UCSD-AML1 (cell line): ENCODE data around the gene NEGR1.
"Not testable (repeated sequence)": the region's sequence is repeated elsewhere in the genome, so short reads cannot be mapped to it uniquely, and the experiment has no call there.

ENCODE experiments used
- DNase-seq: peaks from one replicate; lab custom pipeline; 2025; ENCODE audit not compliant: unreplicated experiment; lab: John Stamatoyannopoulos, UW

The NEGR1 gene

GRCh38 chr1:71956613-71957285, 325.6 kb downstream of the NEGR1 start:
- DNase-seq, result no peak

GRCh38 chr1:71950579-71950978, 331.8 kb downstream of the NEGR1 start:
- no peak for DNase-seq

GRCh38 chr1:71949681-71950080, 332.7 kb downstream of the NEGR1 start:
- no peak for DNase-seq

DNA sequence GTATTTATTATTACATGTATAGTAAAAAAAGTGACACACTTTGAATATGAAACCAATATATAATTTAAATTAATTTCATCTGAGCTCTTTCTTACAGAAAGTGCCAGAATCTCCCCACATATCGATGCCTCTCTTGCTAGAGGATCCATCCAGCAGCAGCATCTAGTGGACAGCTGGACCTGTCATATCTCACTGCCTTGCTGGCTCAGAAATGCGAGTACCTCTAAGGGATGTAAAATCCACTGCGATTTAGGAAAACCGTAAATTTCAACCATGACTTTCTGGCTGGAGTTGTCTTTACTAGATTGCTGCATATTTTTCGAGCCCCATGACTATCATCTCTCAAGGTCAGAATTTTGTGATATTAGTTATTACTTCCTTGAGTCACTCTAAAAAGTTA, 333.8 kb downstream of the NEGR1 start:
- DNase-seq, result no peak

DNA sequence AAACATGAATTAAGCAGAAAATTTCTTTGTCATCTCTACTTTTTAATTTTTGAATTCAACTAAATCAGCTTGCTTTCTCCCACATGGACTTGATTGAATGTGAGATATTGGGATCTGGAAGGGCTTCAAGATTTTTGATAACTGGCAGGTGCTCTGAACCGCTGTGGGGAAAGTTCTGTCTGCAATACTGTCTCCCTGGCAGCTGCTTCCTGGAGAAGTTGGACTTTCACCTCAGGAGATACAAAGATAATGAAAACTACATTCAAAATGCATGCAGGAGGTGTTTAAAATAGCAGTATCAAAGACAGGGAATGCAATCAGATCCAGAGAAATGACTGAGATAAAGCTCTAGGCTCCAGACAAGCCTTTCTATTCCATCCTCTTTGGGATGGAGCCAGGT, 338.3 kb downstream of the NEGR1 start:
- no peak for DNase-seq

DNA sequence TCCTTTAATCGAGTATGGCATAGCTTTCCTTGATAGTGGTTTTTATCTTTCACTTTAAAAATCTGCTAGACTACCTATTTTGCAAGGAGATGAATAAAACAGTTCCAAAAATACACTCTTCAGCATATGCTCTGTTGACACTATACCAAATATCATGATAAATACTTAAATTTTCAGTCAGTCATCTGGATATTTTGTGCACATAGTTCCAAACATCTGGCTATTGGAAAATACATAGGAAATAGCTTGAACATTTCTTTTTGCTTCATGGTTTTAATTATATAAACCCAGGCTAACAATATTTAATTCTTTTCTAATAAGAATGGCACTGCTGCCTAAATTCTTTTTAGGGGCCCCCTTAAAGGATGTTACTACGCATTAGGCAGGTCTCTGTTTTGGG, 342.1 kb downstream of the NEGR1 start:
- no peak for DNase-seq

- DNase-seq, result no peak
These were observed 351.8 kb downstream of the NEGR1 start for GRCh38 chr1:71930511-71930910.

GRCh38 chr1:71921935-71922559, 360.3 kb downstream of the NEGR1 start:
- no peak for DNase-seq

GRCh38 chr1:71921204-71921603, 361.1 kb downstream of the NEGR1 start:
- no peak for DNase-seq

GRCh38 chr1:71920556-71920955, 361.8 kb downstream of the NEGR1 start:
- DNase-seq, result no peak

GRCh38 chr1:71919811-71920509, 362.4 kb downstream of the NEGR1 start:
- no peak for DNase-seq

DNA sequence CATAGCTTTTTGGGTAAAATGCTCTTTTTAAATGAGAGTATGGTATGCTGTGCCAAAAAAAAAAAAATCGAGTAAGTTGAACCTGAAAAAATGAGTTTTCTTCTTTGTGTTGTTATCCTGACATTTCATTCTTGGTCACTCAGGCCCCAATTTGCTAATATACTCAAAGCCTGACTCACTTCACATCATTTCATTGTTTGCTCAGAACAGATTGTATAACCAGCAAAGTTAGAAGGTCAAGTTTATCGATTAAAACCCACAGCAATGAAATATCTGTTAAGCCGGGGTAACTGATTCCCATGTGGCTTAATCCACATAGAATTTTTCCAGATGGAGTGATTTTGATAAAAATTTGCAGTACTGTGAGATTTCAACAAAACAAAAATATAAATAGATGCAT, 363.7 kb downstream of the NEGR1 start:
- DNase-seq, result no peak

DNA sequence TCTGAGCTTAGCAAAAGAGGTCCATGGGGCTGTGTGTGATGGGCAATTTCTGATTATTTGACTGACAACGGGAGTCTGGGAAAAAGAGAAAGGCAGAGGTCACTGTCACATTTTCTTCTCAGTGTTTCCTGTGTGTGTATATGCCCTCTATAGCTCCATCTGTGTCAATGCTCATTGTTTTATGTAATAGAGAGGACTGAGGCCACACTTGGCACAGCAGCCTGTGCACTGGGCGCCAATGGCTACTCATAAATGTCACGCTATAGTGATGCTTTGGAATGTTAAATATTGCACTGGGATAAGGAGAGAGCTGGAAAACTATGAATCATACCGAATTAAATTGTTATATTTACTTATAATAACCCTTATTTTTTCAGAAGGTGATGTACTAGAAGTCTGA, 365.4 kb downstream of the NEGR1 start:
- DNase-seq, result no peak

DNA sequence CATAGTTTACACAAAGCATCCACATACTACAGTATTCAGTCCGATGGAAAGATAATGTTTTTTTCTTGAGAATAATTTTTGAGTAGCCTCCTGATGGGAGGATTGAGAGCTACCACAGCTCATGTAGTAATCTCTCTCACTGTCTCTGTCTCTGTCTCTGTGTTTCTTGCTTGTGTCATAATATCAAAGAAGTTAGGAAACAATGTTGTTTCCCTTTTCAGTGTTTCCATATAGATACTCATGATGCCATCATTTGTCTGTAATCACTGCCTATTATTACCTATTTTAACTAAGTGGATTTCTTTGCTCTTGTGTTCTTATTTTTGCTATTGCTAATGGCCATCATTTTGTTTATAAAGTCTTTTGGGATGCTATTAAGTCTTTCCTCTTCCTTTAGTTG, 367.7 kb downstream of the NEGR1 start:
- DNase-seq, result no peak

DNA sequence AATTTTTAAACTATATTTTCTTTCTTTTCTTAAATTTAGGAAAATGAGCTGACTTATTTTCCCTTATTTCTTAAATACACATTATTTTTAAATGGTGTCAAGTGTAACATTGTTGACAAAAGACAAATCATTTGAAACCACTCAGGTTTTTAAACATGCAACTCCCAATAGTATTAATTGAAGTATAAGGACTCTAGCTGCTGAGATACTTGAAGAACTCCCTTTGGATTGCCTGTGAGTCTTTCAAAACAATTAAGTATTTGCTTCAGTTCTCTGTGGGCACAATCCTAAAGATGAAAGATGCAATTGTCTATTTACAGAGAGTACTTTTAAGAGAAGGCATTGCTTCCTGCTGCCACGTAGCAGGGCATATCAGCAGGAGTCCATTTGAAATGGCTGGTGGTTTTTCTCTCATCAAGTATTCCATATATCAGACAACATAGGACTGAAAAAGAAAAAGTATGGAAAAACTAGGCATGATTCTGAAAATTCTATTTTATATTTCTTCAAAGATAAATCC, 373.4 kb downstream of the NEGR1 start:
- DNase-seq, result no peak

- DNase-seq, result no peak
These were observed 374.0 kb downstream of the NEGR1 start for GRCh38 chr1:71908303-71908702.

- DNase-seq, result no peak
These were observed 382.5 kb downstream of the NEGR1 start for GRCh38 chr1:71899881-71900280.

GRCh38 chr1:71888166-71888565, 394.2 kb downstream of the NEGR1 start:
- not testable (repeated sequence) for DNase-seq

GRCh38 chr1:71885171-71885570, 397.2 kb downstream of the NEGR1 start:
- DNase-seq, result no peak

- DNase-seq, result no peak
These were observed 399.7 kb downstream of the NEGR1 start for GRCh38 chr1:71882637-71883036.

DNA sequence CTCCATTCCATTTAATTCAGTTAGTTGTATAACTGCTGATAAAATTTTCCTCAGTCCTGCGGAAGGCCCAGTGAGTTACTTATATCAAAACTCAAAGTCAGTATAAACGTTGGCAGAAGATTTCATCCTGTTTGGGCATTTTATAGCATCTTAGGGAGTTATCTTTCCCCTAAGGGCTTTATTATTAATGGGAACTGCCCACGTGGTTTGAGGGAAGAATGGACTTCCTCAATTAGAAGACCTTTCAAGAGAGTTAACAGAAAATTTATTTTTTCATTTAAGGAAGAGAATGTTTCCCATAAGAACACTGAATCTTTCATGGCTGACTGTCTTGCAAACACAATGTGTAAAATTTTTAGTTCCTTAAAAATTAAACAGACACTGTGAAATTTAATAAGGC, 400.1 kb downstream of the NEGR1 start:
- DNase-seq, result no peak

DNA sequence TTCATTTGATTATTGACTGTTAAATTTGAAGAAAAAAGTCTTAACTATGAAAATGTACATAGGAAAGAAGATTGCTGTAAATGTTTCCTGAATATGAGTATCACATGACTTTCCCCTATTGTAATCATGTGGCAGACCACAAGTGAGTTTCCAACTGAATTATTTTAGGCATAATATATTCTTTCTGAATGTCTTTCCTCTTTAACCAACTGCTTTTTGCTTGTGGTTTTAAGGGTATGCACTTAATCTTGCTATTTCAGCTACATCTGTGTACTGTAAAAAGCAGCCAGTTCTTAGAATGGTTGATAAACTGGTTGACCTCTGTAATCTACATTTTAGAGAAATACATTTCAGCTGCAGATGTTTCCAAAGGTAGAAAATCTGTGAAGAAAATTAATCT, 400.7 kb downstream of the NEGR1 start:
- no peak for DNase-seq
